T1000 (cell line): ENCODE measurements around the gene TMEM63B.
"Not testable (repeated sequence)": the region's sequence is repeated elsewhere in the genome, so short reads cannot be mapped to it uniquely, and the experiment has no call there.

Experiments
- DNase-seq: peaks from one replicate; lab custom pipeline; 2025; ENCODE audit warnings: mixed read lengths; lab: John Stamatoyannopoulos, UW

The TMEM63B gene

GRCh38 chr6:44094403-44095242 is 32.7 kb upstream of the TMEM63B start:
- no peak for DNase-seq

- DNase-seq = not testable (repeated sequence)
These were observed 32.1 kb upstream of the TMEM63B start for GRCh38 chr6:44095243-44095623.

- DNase-seq = peak; percentile 44
These were observed 30.7 kb upstream of the TMEM63B start for GRCh38 chr6:44096612-44097011.

- DNase-seq = no peak
These were observed 29.5 kb upstream of the TMEM63B start for GRCh38 chr6:44097782-44098317.

GRCh38 chr6:44099192-44099591 is 28.2 kb upstream of the TMEM63B start:
- no peak for DNase-seq

- DNase-seq = no peak
These were observed 27.2 kb upstream of the TMEM63B start for GRCh38 chr6:44100088-44100550.

- DNase-seq = no peak
These were observed 25.5 kb upstream of the TMEM63B start for GRCh38 chr6:44101832-44102231.

GRCh38 chr6:44102527-44102926 is 24.8 kb upstream of the TMEM63B start:
- no peak for DNase-seq

- DNase-seq = no peak
These were observed 22.8 kb upstream of the TMEM63B start for GRCh38 chr6:44104481-44105021.

- no peak for DNase-seq
These were observed 22.2 kb upstream of the TMEM63B start for GRCh38 chr6:44105146-44105545.

- DNase-seq = no peak
These were observed 21.2 kb upstream of the TMEM63B start for GRCh38 chr6:44105993-44106740.

- DNase-seq = no peak
These were observed 20.3 kb upstream of the TMEM63B start for GRCh38 chr6:44107017-44107416.

GRCh38 chr6:44108471-44108870 is 18.9 kb upstream of the TMEM63B start:
- no peak for DNase-seq

GRCh38 chr6:44109212-44109611 is 18.1 kb upstream of the TMEM63B start:
- DNase-seq = no peak

GRCh38 chr6:44110005-44110676 is 17.2 kb upstream of the TMEM63B start:
- DNase-seq = no peak

- no peak for DNase-seq
These were observed 16.4 kb upstream of the TMEM63B start for GRCh38 chr6:44110966-44111365.

- DNase-seq = no peak
These were observed 15.6 kb upstream of the TMEM63B start for GRCh38 chr6:44111434-44112417.

GRCh38 chr6:44113414-44113813 is 13.9 kb upstream of the TMEM63B start:
- DNase-seq = no peak

- DNase-seq = no peak
These were observed 11.5 kb upstream of the TMEM63B start for GRCh38 chr6:44115866-44116265.

GRCh38 chr6:44116641-44117382 is 10.5 kb upstream of the TMEM63B start:
- DNase-seq = peak; percentile 39
